Mesenteric fat pad (tissue), 1 donor: ENCODE measurements around the gene SHROOM2. TPM values are rescaled to one million over a fixed set of nuclear protein-coding genes. Genes with fewer than 3 reads are reported as not detected.

Experiments used
- DNase-seq: peaks from one replicate; pipeline ENCODE4 v3.0.0-alpha.2; 2020; ENCODE audit warnings: low spot score
- total RNA-seq: library from RNA; stranded (reverse); fragmentation: NEBNext Ultra II Directional; extraction: Animal tissue kit (Norgen Biotek cat#: 25700); gene quantifications from one replicate; pipeline ENCODE4 v1.2.1, GENCODE V29; 2021
- donor health status: DM: yes; HTN: yes; CAD: no.

Gene SHROOM2
- total RNA-seq, 1 donor from 2014 or later: 0.58 TPM

DNA sequence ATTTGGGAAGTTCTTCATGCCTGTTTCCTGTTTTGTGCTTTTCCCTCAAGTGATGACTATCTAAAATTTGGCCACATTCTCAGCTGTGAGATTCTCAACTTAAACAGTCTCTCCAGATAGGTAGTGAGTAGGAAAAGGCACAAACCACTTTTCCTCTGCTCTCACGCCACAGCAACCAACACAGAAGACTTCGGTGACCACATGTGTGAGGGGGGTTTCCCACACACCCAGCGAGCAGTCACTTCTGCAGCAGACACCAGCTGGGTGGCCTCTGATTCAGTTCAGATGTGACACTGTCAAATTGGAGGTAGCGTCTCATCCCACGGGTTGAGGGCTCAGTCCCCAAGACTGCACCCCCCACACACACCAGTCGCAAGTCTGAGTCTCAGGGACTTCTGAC, 155.9 kb downstream of the SHROOM2 start:
- no peak for DNase-seq

DNA sequence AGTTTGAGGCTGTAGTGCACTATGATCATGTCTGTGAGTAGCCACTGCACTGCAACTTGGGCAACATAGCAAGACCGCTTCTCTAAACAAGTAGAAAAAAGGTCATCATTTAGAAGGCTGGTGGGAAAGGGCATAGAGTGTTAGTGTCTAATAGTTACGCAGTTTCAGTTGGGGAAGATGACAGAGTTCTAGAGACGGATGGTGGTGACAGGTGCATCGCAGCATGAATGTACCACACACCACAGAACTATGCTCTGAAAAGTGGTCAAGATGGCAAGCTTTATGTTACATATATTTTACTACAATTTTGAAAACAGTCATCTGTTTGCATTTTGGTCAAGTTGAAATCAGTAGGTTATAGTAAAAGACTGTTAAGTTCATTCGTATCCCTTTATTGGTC, 157.2 kb downstream of the SHROOM2 start:
- DNase-seq: no peak

DNA sequence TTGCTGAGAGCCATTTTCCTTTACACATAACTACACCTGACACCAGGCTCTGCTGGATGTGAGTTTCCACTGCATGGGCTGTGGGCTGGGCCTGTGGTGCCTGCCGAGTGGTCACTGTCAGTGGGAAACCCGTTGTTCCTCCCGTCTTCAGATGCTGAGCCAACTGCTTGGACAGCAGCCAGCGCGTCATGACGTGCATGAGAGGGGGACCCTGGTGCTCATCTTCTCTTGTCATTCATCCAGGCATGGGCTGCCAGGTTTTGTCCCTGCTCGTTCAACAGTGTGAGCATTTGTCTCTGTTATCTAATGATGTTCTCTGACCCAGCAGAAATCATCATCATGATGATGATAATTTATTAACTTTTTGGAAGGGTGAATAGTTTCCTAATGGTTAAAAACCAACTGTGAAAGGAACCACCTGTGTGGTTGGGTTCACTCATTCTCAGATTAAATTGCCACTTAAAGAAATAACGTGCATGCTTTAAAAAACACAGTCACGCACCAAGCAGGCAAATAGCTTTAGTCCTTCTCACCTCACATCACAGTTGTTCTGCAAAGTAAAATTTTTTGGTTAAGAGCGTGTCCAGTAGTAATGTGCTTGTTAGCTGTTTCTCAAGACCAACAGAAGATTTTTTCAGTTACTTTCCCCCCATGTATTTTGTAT, 161.0 kb downstream of the SHROOM2 start:
- DNase-seq: no peak

DNA sequence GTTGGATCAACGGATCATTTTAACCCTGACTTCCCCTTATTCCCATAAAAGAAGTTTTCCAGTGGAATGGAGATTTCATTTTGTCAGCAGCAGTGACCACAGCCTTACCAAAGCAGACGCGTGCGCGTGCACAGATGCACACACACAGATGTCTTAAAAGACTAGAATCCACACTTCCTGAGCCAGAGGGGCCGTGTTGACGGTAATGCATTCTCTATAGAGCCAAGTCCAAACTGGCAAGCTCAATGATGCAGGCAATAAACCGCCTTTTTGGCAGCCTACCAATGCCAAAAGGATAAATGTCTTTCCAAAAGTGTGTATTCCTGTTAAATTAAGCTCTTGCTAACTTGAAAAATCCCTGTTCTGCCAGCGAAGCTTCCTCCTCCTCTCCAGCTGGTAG, 162.2 kb downstream of the SHROOM2 start:
- DNase-seq: no peak

DNA sequence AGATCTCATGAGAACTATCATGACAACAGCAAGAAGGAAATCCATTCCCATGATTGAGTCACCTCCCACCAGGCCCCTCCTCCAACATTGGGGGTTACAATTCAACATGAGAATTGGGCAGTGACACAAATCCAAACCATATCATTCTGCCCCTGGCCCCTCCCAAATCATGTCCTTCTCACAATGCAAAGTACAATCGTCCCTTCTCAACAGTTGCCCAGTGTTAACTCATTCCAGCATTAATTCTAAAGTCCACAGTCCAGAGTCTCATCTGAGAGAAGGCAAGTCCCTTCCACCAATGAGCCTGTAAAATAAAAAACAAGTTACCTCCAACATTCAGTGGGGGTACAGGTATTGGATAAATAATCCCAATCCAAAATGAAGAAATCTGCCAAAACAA, 166.1 kb downstream of the SHROOM2 start:
- no peak for DNase-seq

DNA sequence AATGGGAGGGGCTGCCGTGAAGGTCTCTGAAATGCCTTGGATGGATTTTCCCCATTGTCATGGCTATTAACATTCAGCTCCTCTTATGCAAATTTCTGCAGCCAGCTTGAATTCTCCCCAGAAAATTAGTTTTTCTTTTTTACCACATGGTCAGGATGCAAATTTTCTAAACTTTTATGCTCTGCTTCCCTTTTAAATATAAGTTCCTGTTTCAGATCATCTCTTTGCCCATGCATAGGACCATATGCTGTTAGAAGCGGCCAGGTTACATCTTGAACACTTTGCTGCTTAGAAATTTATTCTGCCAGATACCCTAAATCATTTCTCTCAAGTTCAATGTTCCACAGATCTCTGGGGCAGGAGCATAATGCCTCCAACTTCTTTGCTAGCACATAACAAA, 167.2 kb downstream of the SHROOM2 start:
- no peak for DNase-seq

DNA sequence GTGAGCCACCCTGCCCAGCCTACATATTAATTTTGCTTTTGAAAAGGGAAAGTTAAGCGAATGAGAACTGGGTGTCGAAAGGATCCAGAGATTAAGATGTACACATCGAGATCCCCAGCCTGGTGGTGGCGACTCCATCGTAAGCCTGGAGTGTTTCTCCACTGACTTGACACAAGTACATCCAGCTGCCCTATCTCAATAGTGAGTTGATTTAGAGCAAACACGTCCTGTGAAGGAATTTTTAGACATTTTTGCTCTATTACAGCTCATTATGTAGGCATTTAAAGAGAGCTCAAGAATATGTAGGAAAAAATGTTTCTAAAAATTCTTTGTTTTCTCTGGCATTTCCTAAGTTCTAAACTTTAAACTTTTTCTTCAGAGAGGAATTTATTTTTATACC, 169.3 kb downstream of the SHROOM2 start:
- DNase-seq: no peak

DNA sequence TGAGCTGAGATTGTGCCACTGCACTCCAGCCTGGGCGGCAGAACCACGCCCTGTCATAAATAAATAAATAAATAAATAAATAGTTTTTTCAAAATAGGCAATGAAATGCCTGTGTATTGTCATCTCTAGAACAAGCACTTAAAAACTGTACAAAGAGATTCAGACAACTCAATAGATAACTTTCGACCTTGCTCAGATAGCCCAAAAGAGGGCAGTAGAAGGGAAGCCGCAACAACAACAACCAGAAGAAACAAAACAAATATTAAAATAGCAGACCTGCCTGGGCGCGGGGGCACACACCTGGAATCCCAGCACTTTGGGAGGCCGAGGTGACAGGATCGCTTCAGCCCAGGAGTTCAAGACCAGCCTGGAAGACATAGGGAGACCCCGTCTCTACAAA, 171.5 kb downstream of the SHROOM2 start:
- DNase-seq: no peak

DNA sequence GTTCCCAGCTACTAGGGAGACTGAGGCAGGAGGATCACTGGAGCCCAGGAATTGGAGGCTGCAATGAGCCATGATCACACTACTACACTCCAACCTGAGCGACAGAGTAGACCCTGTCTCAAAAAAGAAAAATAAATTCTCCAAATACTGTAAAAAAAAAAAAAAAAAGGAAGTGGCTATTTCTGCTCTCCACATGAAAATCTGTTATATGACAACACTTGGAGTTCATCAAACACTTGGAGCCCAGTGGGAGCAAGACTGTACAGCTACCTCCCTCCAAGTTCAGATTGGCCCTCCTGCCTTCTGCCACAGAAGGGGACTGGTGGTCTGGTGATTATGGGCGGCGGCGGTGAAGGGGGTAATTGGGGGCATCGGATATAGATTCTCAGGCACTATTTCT, 172.0 kb downstream of the SHROOM2 start:
- DNase-seq: no peak

DNA sequence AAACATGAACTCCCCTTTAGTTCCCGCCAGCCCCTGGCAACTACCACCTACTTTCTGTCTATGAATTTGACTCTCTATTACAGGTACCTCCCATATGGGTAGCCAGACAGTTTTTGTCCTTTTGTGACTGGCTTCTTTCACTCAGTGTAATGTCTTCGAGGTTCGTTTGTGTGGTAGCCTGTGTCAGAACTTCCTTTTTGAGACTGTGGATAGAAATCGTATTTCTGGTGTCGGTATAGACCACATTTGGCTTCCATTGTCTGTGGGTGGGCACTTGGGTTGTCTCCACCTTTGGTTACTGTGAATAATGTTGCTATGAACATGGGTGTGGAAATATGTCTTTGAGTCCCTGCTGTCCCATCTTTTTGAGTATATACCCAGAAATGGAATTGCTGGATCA, 175.5 kb downstream of the SHROOM2 start:
- no peak for DNase-seq

DNA sequence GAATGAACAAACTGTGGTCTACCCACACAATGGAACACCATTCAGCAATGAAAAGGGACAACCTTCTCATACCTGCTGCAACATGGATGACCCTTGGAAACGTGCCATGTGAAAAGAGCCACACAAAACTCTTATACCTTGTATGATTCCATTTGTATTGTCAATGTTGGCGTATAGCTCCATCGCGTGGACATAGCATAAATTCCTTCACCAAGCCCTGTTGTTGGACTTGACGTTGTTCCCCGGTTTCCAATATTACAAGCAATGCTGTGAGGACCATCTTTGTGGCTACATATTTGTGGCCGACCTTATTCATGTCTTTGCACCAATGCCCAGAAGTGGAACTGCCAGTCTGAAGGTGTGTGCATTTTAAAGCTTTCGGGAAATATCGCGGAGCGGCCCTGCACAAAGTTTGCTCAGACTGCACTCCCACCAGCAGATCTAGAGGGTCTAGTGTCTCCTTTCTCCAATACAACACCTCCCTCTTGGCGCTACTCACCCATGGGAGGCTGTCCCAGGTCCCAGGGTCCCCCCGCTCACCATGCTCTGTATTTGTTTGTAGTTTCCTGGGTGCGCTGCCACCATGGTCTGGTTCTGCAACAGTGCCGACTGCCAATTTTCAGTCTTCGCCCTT, 180.7 kb downstream of the SHROOM2 start, which contains the start of gene CLDN34:
Gene CLDN34 (plus strand): TSS at position 584 of the 634 bp plus-strand sequence. CDS start 0 bp downstream, at position 584.
- no peak for DNase-seq

DNA sequence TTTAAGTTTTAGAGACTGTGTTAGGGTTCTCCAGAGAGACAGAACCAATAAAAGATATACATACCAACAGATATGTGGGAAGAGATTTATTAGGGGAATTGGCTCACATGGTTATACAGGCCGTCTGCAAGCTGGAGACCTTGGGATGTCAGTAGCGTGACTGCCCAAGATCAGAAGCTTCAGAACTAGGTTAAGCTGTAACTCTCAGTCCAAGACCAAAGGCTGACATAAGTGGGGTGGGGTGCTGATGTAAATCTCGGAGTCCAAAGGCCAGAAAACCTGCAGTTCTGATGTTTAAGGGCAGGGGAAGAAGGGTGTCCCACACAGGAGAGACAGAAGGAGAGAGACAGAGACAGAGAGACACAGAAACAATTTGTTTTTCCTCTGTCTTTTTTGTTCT, 191.4 kb downstream of the SHROOM2 start:
- no peak for DNase-seq

DNA sequence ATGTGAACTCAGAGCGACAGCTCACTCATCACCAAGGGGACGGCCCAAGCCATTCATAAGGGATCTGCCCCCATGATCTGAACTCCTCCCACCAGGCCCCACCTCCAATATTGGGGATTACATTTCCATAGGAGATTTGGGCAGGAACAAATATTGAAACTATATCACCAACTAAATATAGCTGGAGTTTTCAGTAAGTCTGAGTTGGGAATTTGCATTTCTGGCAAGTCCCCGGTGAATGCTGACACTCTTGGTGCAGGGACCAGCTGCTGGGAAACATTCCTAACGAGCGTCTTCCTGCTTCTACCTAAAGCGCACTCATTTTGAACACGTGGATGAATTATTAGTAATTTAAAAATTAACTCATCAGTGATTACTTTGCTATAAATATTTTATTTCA, 194.2 kb downstream of the SHROOM2 start:
- no peak for DNase-seq

DNA sequence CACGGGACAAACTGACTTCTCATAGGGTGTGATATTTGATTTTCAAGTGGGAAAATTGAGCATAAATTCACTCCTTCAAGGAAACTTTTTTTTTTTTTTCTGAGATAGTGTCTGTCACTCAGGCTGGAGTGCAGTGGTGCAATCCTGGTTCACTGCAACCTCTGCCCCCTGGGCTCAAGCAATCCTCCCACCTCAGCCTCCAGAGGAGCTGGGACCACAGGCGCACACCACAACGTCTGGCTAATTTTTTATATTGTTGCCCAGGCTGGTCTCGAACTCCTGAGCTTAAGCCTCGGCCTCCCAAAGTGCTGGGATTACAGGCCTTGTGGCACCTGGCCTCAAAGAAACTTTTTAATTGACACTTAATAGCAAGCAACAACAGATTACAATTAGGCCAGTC, 194.7 kb downstream of the SHROOM2 start:
- no peak for DNase-seq

DNA sequence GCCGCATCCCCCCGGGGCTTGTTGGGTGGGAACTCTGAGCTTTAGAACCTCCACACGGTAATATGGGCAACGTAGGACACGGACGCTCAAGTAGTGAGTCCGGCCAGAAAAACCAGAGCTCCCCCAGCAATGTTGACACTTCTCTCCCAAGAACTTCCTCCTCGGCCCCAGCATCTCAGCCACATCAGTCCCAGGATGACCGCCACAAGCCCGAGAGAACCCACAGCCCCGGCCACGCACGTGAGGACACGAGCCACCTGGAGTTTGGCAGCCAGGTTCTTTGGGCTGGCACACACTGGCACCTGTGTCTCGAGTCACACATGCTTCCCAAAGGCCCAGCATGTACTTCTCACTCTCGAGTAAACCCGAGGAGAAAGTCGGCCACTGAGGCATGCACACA, 197.2 kb downstream of the SHROOM2 start:
- DNase-seq: no peak

DNA sequence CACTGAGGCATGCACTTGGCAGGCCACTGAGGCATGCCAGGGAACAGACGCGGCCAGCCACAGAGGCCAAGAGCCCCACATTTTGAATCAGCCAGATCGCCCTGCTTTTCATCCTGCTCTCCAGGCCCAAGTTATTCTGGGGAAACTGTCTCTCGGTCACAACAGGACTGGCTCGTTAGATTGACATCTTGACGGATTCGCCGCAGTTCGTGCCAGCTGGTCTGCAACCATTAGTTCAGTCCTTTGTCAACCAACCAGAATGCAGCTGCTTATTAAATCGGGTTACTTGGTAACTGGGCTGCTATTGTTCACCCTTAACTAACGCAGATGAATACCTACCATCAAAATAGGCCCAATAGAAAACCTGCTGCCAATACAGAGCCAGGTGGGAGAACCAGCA, 197.6 kb downstream of the SHROOM2 start:
- DNase-seq: no peak

DNA sequence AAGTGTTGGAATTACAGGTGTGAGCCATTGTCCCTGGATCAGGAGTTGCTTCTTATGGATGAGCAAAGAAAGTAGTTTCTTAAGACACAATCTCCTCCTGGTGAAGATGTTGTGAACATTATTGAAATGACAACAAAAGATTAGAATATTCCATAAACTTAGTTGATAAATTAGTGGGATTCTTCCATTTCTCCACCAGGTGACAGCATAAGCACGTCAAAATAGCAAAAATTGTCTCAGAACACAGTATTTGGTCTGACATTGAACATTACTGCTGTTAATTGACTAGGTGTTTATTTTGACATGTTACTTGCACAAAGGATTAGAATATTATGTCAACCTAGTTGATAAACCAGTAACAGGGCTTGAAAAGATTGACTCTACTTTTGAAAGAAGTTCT, 202.5 kb downstream of the SHROOM2 start:
- DNase-seq: no peak

DNA sequence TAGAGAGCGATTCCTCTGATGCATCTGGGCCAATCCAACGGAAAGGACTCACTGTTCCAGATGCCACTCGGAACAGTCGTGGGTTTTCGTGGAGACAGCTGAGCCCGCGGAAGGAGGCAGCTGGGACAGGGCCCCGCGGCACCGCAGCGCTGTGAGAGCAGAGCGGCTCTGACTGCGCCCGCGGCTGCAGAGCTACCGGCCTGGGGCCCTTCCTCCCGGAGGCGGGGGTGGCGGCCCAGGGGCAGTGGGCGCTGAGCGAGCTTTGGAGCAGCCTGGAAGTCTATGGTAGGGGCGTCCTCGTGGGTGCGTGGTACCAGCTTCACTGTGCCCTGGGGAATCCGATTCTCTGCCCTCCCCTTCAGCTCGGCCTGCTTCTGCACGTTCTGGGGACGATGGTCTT, 205.8 kb downstream of the SHROOM2 start:
- DNase-seq: no peak

DNA sequence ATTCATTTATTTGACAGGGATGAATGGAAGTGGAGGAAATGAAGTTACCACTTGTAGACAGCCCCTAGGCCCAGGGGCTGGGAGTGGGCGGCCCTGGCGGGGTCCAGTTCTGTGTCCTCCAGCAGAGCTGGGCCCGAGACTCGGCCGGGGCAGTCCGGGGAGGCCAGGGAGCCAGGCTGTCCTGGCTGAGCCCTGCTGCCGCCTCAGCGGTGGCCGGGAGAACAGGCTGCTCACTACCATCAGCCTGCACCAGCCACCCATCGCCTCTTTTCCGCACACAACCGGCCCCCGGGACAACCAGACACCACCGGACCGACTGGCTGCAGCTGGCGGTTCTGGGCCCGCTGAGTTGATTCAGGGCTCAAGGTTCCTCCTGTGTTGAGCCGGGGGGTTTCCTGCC, 206.5 kb downstream of the SHROOM2 start:
- DNase-seq: no peak

DNA sequence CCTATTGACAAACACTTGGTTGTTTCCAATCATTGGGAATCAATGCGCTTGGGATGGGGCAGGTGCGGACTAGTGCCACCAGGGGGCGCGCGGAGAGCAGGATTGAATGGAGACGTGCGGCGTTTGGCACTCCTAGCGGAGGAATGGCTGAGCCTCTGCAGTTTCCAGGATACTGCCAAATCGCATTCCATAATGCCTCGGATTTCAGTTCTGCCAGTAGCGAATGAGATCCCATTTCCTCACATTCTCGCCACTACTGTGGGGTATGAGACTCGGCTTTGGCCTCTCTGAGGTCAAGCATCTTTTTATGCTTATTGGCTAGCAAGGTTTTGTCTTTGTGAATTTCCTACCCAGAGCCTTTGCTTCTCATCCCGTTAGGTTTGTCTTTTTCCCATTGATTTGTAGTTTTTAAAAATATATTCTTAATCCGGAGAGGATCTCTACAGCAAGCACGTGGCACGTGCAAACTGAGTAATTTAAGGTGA, 209.7 kb downstream of the SHROOM2 start:
- peak; percentile 93 for DNase-seq

DNA sequence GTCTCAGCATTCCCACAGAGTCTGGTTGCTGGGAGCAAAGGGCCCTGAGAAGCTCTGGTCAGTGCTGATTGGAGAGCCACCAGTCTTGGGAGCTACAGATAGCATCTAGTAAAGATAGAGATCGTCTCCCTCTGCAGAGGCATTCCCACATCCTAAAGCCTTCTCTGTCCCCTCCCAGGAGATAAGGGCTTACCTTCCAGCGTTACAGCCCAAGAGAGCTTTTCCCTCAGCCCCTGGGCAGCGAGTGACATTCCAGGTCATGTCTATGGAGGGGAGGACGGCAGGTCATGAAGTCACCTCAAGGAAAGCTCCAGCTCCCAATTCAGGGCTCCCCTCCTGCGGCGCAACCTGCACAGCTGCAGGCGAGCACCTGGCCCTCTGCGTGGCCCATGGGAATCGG, 210.8 kb downstream of the SHROOM2 start:
- DNase-seq: no peak

DNA sequence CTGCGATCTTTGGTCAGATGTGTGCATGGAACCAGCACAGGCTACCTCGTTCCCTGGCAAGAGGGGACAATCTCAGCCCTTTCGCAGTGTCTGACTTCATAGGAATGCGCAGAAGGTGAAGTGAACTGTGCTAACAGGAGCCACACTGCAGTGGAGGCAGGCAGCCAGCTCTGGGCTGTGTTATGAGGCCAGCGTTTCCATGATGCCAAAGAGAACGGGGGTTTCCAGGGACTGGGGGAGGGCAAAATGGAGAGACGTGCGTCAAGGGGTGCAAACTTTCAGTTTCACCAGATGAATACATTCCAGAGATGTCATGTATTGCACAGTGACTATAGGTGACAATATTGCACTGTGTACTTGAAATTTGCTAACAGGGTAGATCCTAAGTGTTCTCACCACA, 211.3 kb downstream of the SHROOM2 start:
- no peak for DNase-seq
